ENCODE results near the gene RELCH.

DNA sequence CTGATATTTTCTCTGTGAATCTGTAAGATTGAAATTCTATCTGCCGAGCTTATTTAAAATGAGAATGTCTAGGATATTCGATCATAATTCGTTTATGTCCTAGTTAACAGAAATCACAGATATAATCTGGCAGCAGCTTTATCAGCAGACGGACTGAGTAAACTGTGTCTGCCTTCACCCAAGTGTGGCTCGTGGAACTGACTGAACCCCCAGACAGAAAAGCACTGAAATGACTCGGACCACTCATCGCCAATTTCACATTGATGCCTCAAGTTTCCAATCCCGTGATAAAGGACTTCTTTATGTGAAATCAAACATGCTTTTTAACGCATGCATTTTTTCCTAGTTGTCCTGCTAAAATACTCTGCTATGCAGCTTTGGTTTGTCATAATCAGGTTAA is 153.9 kb downstream of the RELCH start:
- TF ChIP-seq, protein P1, sequence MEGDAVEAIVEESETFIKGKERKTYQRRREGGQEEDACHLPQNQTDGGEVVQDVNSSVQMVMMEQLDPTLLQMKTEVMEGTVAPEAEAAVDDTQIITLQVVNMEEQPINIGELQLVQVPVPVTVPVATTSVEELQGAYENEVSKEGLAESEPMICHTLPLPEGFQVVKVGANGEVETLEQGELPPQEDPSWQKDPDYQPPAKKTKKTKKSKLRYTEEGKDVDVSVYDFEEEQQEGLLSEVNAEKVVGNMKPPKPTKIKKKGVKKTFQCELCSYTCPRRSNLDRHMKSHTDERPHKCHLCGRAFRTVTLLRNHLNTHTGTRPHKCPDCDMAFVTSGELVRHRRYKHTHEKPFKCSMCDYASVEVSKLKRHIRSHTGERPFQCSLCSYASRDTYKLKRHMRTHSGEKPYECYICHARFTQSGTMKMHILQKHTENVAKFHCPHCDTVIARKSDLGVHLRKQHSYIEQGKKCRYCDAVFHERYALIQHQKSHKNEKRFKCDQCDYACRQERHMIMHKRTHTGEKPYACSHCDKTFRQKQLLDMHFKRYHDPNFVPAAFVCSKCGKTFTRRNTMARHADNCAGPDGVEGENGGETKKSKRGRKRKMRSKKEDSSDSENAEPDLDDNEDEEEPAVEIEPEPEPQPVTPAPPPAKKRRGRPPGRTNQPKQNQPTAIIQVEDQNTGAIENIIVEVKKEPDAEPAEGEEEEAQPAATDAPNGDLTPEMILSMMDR (IDR thresholded peaks at IDR 0.05) = no peak
- TF ChIP-seq ZFX (IDR thresholded peaks at IDR 0.05; ENCODE audit: borderline replicate concordance) = no peak

Data from 22Rv1 (cell line).